ENCODE measurements around the gene FDPS.
"Not testable (repeated sequence)": the region's sequence is repeated elsewhere in the genome, so short reads cannot be mapped to it uniquely, and the experiment has no call there.

The FDPS gene

GRCh38 chr1:155285063-155285462, 23.6 kb upstream of the FDPS start:
- no peak for TF ChIP-seq CTCF (IDR thresholded peaks at IDR 0.05; ENCODE audit: extremely low read depth, insufficient read depth, missing control alignments)
- in situ Hi-C loops (cut with MboI; ENCODE audit: low pct_unique_long_range_greater_than_20kb, low sequenced_read_pairs, unreplicated experiment) = no loop called here
- no peak for DNase-seq (ENCODE audit: low spot score)

- DNase-seq (ENCODE audit: low spot score) = no peak
- TF ChIP-seq CTCF (IDR thresholded peaks at IDR 0.05; ENCODE audit: extremely low read depth, insufficient read depth, missing control alignments) = no peak
- in situ Hi-C loops (cut with MboI; ENCODE audit: low pct_unique_long_range_greater_than_20kb, low sequenced_read_pairs, unreplicated experiment) = no loop called here
Measured at GRCh38 chr1:155285631-155286044, 23.0 kb upstream of the FDPS start.

GRCh38 chr1:155286544-155286943, 22.1 kb upstream of the FDPS start:
- in situ Hi-C loops (cut with MboI; ENCODE audit: low pct_unique_long_range_greater_than_20kb, low sequenced_read_pairs, unreplicated experiment) = no loop called here
- no peak for DNase-seq (ENCODE audit: low spot score)
- no peak for TF ChIP-seq CTCF (IDR thresholded peaks at IDR 0.05; ENCODE audit: extremely low read depth, insufficient read depth, missing control alignments)

- no peak for TF ChIP-seq CTCF (IDR thresholded peaks at IDR 0.05; ENCODE audit: extremely low read depth, insufficient read depth, missing control alignments)
- DNase-seq (ENCODE audit: low spot score) = no peak
- in situ Hi-C loops (cut with MboI; ENCODE audit: low pct_unique_long_range_greater_than_20kb, low sequenced_read_pairs, unreplicated experiment) = no loop called here
Measured at GRCh38 chr1:155287987-155288543, 20.6 kb upstream of the FDPS start.

- in situ Hi-C loops (cut with MboI; ENCODE audit: low pct_unique_long_range_greater_than_20kb, low sequenced_read_pairs, unreplicated experiment); DNase-seq (ENCODE audit: low spot score): not testable (repeated sequence)
Measured at GRCh38 chr1:155291006-155291405, 17.7 kb upstream of the FDPS start.

- no peak for TF ChIP-seq CTCF (IDR thresholded peaks at IDR 0.05; ENCODE audit: extremely low read depth, insufficient read depth, missing control alignments)
- in situ Hi-C loops (cut with MboI; ENCODE audit: low pct_unique_long_range_greater_than_20kb, low sequenced_read_pairs, unreplicated experiment) = no loop called here
- no peak for DNase-seq (ENCODE audit: low spot score)
Measured at GRCh38 chr1:155293086-155293749, 15.4 kb upstream of the FDPS start.

- in situ Hi-C loops (cut with MboI; ENCODE audit: low pct_unique_long_range_greater_than_20kb, low sequenced_read_pairs, unreplicated experiment) = no loop called here
- no peak for TF ChIP-seq CTCF (IDR thresholded peaks at IDR 0.05; ENCODE audit: extremely low read depth, insufficient read depth, missing control alignments)
- no peak for DNase-seq (ENCODE audit: low spot score)
Measured at GRCh38 chr1:155294520-155295182, 14.0 kb upstream of the FDPS start.

Data from GM13977 (cell line).